SU-DHL-6 (cell line): ENCODE data around the gene PTPRE.

Experiments used
- H2AFZ ChIP-seq: fragments of 200-600 bp; sonication (generic); 2 replicates; pipeline ENCODE4 v1.6.1; 2014; ENCODE audit warnings: low read depth, mild to moderate bottlenecking, moderate library complexity, mixed read lengths, antibody characterized with exemption, low read length; ENCODE audit not compliant: severe bottlenecking
- H3F3A ChIP-seq: fragments of 200-600 bp; shearing (Covaris generic); 2 replicates; pipeline ENCODE4 v1.6.0; 2016; ENCODE audit warnings: antibody characterized with exemption, mild to moderate bottlenecking; ENCODE audit not compliant: insufficient read depth
- H3K27ac ChIP-seq: fragments of 200-600 bp; sonication (generic); 2 replicates; pipeline ENCODE4 v1.5.1; 2016; ENCODE audit warnings: low read depth, mild to moderate bottlenecking, low read length, moderate library complexity, mixed read lengths
- H3K27me3 ChIP-seq: fragments of 200-600 bp; sonication (generic), shearing (Covaris generic); 2 replicates; pipeline ENCODE4 v1.6.0; 2014; ENCODE audit warnings: mild to moderate bottlenecking, low read length
- H3K36me3 ChIP-seq: fragments of 200-600 bp; sonication (generic); 2 replicates; pipeline ENCODE4 v1.6.1; 2014; ENCODE audit warnings: mild to moderate bottlenecking, low read length, mixed read lengths
- H3K4me2 ChIP-seq: fragments of 300-600, 200-600 bp; shearing (Covaris generic), sonication (generic); 2 replicates; pipeline ENCODE4 v1.6.0; 2014; ENCODE audit warnings: low read length, low read depth, mild to moderate bottlenecking; ENCODE audit not compliant: poor library complexity, severe bottlenecking
- H3K4me3 ChIP-seq: fragments of 200-600 bp; sonication (generic); 2 replicates; pipeline ENCODE4 v1.5.1; 2014; ENCODE audit warnings: antibody characterized with exemption, low read length, mild to moderate bottlenecking, mixed read lengths; ENCODE audit not compliant: insufficient read depth, poor library complexity, severe bottlenecking
- H3K79me2 ChIP-seq: fragments of 200-600 bp; sonication (generic); 2 replicates; pipeline ENCODE4 v1.6.1; 2014; ENCODE audit warnings: mild to moderate bottlenecking, low read length, moderate library complexity; ENCODE audit not compliant: insufficient read depth
- H3K9ac ChIP-seq: fragments of 200-600 bp; sonication (generic); 2 replicates; pipeline ENCODE4 v1.7.0; 2014; ENCODE audit warnings: mild to moderate bottlenecking, low read length
- H3K9me2 ChIP-seq: fragments of 200-600 bp; sonication (generic); replicated peaks from 2 replicates; pipeline ENCODE4 v1.6.1; 2014; ENCODE audit warnings: low read length; ENCODE audit not compliant: insufficient read depth
- H3K9me3 ChIP-seq: fragments of 200-600 bp; sonication (generic); 2 replicates; pipeline ENCODE4 v1.6.1; 2014; ENCODE audit warnings: low read length, mixed read lengths; ENCODE audit not compliant: insufficient read depth
- H4K20me1 ChIP-seq: fragments of 200-600 bp; sonication (generic); 2 replicates; pipeline ENCODE4 v1.6.1; 2014; ENCODE audit warnings: low read depth, mild to moderate bottlenecking, antibody characterized with exemption, low read length, moderate library complexity, mixed read lengths
- CTCF ChIP-seq: fragments of 200-600 bp; sonication (generic); IDR thresholded peaks from one replicate; pipeline ENCODE4 v1.5.1; 2017; ENCODE audit warnings: antibody characterized with exemption, mild to moderate bottlenecking, low read length, moderate library complexity; ENCODE audit not compliant: insufficient read depth, poor library complexity, severe bottlenecking
- EZH2phosphoT487 ChIP-seq: fragments of 200-600 bp; sonication (generic), shearing (Covaris generic); conservative IDR thresholded peaks from 2 replicates; pipeline ENCODE4 v1.6.1; 2018; ENCODE audit warnings: mild to moderate bottlenecking, antibody characterized with exemption, low read length, moderate library complexity, mixed read lengths

PTPRE gene

GRCh38 chr10:128095753-128096469 lies 189.0 kb downstream of the PTPRE start:
- Histone ChIP-seq H3K79me2 (no peaks in the 10 kb centered on the region), H3F3A (peaks cover 46% of the 10 kb centered on the region), H3K4me3 (no peak overlapping the region), H3K9ac (no peak overlapping the region), H3K36me3 (peaks cover 18% of the 10 kb centered on the region; the same call in 1 of the 2 replicates), H2AFZ (no peak overlapping the region), H3K4me2 (no peak overlapping the region), H3K9me3 (no peaks in the 10 kb centered on the region), H3K9me2 (no peaks in the 10 kb centered on the region), H3K27me3 (no peaks in the 10 kb centered on the region), H4K20me1 (no peaks in the 10 kb centered on the region), H3K27ac (no peak overlapping the region)
- TF ChIP-seq EZH2phosphoT487 (no peak), CTCF (no peak)

GRCh38 chr10:128096486-128097199 lies 189.7 kb downstream of the PTPRE start:
- Histone ChIP-seq H3K79me2 (no peaks in the 10 kb centered on the region; the same call in 1 of the 2 replicates), H3K4me3 (no peak overlapping the region), H3K9me2 (no peaks in the 10 kb centered on the region), H3K9ac (no peak overlapping the region), H3K9me3 (no peaks in the 10 kb centered on the region), H3K36me3 (peaks cover 25% of the 10 kb centered on the region; the same call in 1 of the 2 replicates), H3F3A (peaks cover 53% of the 10 kb centered on the region), H3K4me2 (no peak overlapping the region), H4K20me1 (no peaks in the 10 kb centered on the region), H3K27ac (no peak overlapping the region), H2AFZ (no peak overlapping the region), H3K27me3 (no peaks in the 10 kb centered on the region)
- TF ChIP-seq EZH2phosphoT487: no peak
- no peak for TF ChIP-seq CTCF

- no peaks in the 10 kb centered on the region; the same call in 1 of the 2 replicates for H3K79me2 ChIP-seq
- H3K27me3 ChIP-seq: no peaks in the 10 kb centered on the region
- H3K4me3 ChIP-seq: no peak overlapping the region
- peaks cover 60% of the 10 kb centered on the region for H3F3A ChIP-seq
- no peak overlapping the region for H3K9ac ChIP-seq
- H3K9me3 ChIP-seq: no peaks in the 10 kb centered on the region
- H3K27ac ChIP-seq: no peak overlapping the region
- TF ChIP-seq EZH2phosphoT487: no peak
- TF ChIP-seq CTCF: no peak
- no peaks in the 10 kb centered on the region for H3K9me2 ChIP-seq
- peaks cover 4% of the 10 kb centered on the region; the same call in 1 of the 2 replicates for H4K20me1 ChIP-seq
- no peak overlapping the region for H3K4me2 ChIP-seq
- H3K36me3 ChIP-seq: peaks cover 32% of the 10 kb centered on the region; the same call in 1 of the 2 replicates
- no peak overlapping the region for H2AFZ ChIP-seq
Observed at GRCh38 chr10:128097783-128098182, 190.9 kb downstream of the PTPRE start.
